Measurements from ENCODE around the gene MOB3B. TPM values are rescaled to one million over a fixed set of nuclear protein-coding genes. Genes with fewer than 3 reads are reported as not detected.

The MOB3B gene
- total and polyA plus RNA-seq, 10 of the 15 experiments (the other 5 are each of a cell fraction or from before 2014, with no cell fraction given): 0.44 to 2.7 (median 0.91) TPM

DNA sequence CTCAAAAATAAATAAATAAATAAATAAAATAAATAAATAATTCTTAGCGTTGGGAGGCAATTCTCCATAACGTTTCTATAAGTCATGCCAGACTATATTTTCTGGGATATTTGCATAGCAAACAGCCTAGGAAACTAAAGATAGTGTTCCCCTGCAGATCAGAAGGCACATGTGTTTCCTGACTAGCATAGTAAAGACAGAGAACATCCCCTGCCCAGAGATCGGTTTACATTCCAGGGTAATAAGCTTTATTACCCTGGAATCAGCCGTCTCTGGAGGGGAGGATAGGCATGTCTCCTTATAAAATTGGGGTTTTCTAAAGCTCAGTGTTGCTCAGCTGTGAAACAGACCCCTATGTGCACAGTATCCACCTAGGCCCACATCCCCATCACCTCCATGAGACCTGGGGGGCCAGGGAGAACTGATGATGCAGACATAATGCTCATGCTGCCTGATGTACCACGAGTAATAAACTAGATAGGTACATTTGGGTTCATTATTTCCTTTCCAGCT is 42.4 kb downstream of the MOB3B start:
- intact Hi-C loops (cut with micrococcal nuclease; ENCODE audit: unreplicated experiment): no loop called here

More for the DNA sequence above, 42.4 kb downstream of the MOB3B start:
- no peak overlapping the region for H3K4me2 ChIP-seq (ENCODE audit: control insufficient read depth, insufficient read depth)
- no peaks in the 10 kb centered on the region for H3K27me3 ChIP-seq (replicated peaks in 1 of 2; ENCODE audit: control insufficient read depth in 2 of 2, insufficient read depth in 2 of 2, low read length in 1 of 2)
- TF ChIP-seq, protein P1, sequence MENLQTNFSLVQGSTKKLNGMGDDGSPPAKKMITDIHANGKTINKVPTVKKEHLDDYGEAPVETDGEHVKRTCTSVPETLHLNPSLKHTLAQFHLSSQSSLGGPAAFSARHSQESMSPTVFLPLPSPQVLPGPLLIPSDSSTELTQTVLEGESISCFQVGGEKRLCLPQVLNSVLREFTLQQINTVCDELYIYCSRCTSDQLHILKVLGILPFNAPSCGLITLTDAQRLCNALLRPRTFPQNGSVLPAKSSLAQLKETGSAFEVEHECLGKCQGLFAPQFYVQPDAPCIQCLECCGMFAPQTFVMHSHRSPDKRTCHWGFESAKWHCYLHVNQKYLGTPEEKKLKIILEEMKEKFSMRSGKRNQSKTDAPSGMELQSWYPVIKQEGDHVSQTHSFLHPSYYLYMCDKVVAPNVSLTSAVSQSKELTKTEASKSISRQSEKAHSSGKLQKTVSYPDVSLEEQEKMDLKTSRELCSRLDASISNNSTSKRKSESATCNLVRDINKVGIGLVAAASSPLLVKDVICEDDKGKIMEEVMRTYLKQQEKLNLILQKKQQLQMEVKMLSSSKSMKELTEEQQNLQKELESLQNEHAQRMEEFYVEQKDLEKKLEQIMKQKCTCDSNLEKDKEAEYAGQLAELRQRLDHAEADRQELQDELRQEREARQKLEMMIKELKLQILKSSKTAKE (IDR thresholded peaks at IDR 0.05; ENCODE audit: low read depth, poor library complexity, severe bottlenecking): no peak
- TF ChIP-seq ZZZ3 (IDR thresholded peaks at IDR 0.05; ENCODE audit: control insufficient read depth, insufficient read length, low read depth) (no peak), SPI1 (IDR thresholded peaks at IDR 0.05; ENCODE audit: borderline replicate concordance, insufficient read depth, low read depth, low read length) (no peak), YY1 (IDR thresholded peaks at IDR 0.05; ENCODE audit: low read depth, low read length) (no peak), MLLT1 (IDR thresholded peaks at IDR 0.05) (no peak), EED (IDR thresholded peaks at IDR 0.05; ENCODE audit: low read depth) (no peak), E4F1 (IDR thresholded peaks at IDR 0.05; ENCODE audit: borderline replicate concordance, partially characterized antibody) (no peak), BMI1 (IDR thresholded peaks at IDR 0.05; ENCODE audit: borderline replicate concordance) (no peak), ASH2L (IDR thresholded peaks at IDR 0.05; ENCODE audit: borderline replicate concordance, low read depth) (no peak), NFYB (IDR thresholded peaks at IDR 0.05; ENCODE audit: insufficient read depth, low read depth, low read length) (no peak), ETV6 (conservative IDR thresholded peaks at IDR 0.05 in 1 of 2, IDR thresholded peaks at IDR 0.05 in 1 of 2; ENCODE audit: borderline replicate concordance in 1 of 2, low read depth in 1 of 2) (no peak)
- H3K9ac ChIP-seq (ENCODE audit: control insufficient read depth, insufficient read depth, low read length): no peak overlapping the region
- no peaks in the 10 kb centered on the region for H3K36me3 ChIP-seq (ENCODE audit: control insufficient read depth in 2 of 2, insufficient read depth in 2 of 2, low read length in 1 of 2)
- no peak overlapping the region for H3K4me3 ChIP-seq
- ChIA-PET CTCF (interaction anchor here (0.6 to 1.1 kb wide), 2 partner anchors 13 to 207 kb away, joined by 3 read pairs; no protein-coding TSS in a partner anchor), SMC1A (ENCODE audit: uncharacterized antibody, unreplicated experiment) (interaction anchor here (0.7 to 5.7 kb wide), 7 partner anchors 19 to 531 kb away, joined by 3 to 22 read pairs (median 3); partner anchors contain the start of gene IFT74), POLR2A (interaction anchor here (0.6 kb wide), 1 partner anchor 107 kb away, joined by 5 read pairs; no protein-coding TSS in a partner anchor), RAD21 (ENCODE audit: unreplicated experiment) (interaction anchor here (0.6 to 1.3 kb wide), 3 partner anchors 62 to 134 kb away, joined by 3 read pairs; no protein-coding TSS in a partner anchor)
- no peak overlapping the region for H2AFZ ChIP-seq (ENCODE audit: control insufficient read depth, low read depth, low read length)
- WGBS (ENCODE audit: insufficient coverage, insufficient replicate concordance, low lambda C conversion rate, missing lambda C conversion rate): 29% methylated on average over 5 of the region's 5 CpGs
- DNase-seq (ENCODE audit: low read depth, low spot score) (no peak), FAIRE-seq (no peak), ATAC-seq (no peak)
- no peaks in the 10 kb centered on the region for H3K79me2 ChIP-seq (ENCODE audit: control insufficient read depth, insufficient read depth, low read length)
- peaks cover 41% of the 10 kb centered on the region for H3K4me1 ChIP-seq (ENCODE audit: control insufficient read depth, insufficient read depth, low read length)
- no peak overlapping the region for H3K27ac ChIP-seq (ENCODE audit: control insufficient read depth, insufficient read depth)
- in situ Hi-C loops (cut with MboI): no loop called here
- no TSS peak for BruUV-seq (replicated peaks)
- H4K20me1 ChIP-seq (ENCODE audit: control insufficient read depth, insufficient read depth): no peaks in the 10 kb centered on the region
- no peaks in the 10 kb centered on the region for H3K9me3 ChIP-seq (replicated peaks; ENCODE audit: control insufficient read depth, insufficient read depth, low read length)

Data from GM12878 (cell line).